GM23248 (cell line): ENCODE data around the gene RASA2.

Experiments
- EZH2 ChIP-seq: fragments of 200-600 bp; sonication (generic); IDR thresholded peaks from 2 replicates; pipeline ENCODE4 v1.6.1; 2018; ENCODE audit warnings: antibody characterized with exemption, mild to moderate bottlenecking; ENCODE audit not compliant: insufficient read depth, poor library complexity, severe bottlenecking
- EZH2phosphoT487 ChIP-seq: fragments of 200-600 bp; sonication (generic); IDR thresholded peaks from 2 replicates; pipeline ENCODE4 v1.6.1; 2018; ENCODE audit warnings: antibody characterized with exemption, moderate library complexity, mild to moderate bottlenecking, low read depth; ENCODE audit not compliant: insufficient read depth

DNA sequence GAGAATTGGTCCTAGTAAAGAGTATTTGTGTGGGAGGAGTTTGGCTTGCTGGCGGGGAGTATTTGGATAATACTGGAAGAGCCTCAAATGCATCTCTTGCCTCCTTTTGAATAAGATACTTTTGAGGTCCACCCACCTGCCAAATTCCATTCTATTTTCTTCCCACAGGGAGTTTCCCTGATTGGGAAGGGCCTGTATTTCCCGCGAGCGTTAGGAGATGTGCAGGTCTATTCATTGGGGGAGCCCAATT is 406 bp upstream of the RASA2 start:
- TF ChIP-seq EZH2phosphoT487 (no peak), EZH2 (no peak)
